HG03103 (cell line): ENCODE data around the gene DKC1.

Experiments
- ATAC-seq: cut with Tn5 transposase; IDR thresholded peaks from one replicate; pipeline ENCODE4 v1.9.1; 2021; ENCODE audit warnings: low read depth; ENCODE audit not compliant: unreplicated experiment

The DKC1 gene

GRCh38 chrX:154784149-154784995 lies 21.7 kb downstream of the DKC1 start:
- ATAC-seq, result no peak

GRCh38 chrX:154785716-154786115 lies 23.1 kb downstream of the DKC1 start:
- ATAC-seq, result no peak

- no peak for ATAC-seq
These were observed 28.8 kb downstream of the DKC1 start for GRCh38 chrX:154791467-154791866.

- no peak for ATAC-seq
These were observed 29.3 kb downstream of the DKC1 start for GRCh38 chrX:154791939-154792338.

- no peak for ATAC-seq
These were observed 30.6 kb downstream of the DKC1 start for GRCh38 chrX:154793084-154793795.

- ATAC-seq, result no peak
These were observed 32.4 kb downstream of the DKC1 start for GRCh38 chrX:154795016-154795415.

GRCh38 chrX:154797006-154797405 lies 34.3 kb downstream of the DKC1 start:
- ATAC-seq, result no peak

- no peak for ATAC-seq
These were observed 37.1 kb downstream of the DKC1 start for GRCh38 chrX:154799556-154800348.

GRCh38 chrX:154800478-154801210 lies 38.0 kb downstream of the DKC1 start:
- ATAC-seq, result no peak

- ATAC-seq, result no peak
These were observed 40.3 kb downstream of the DKC1 start for GRCh38 chrX:154802947-154803346.

- no peak for ATAC-seq
These were observed 41.7 kb downstream of the DKC1 start for GRCh38 chrX:154804261-154804956.

GRCh38 chrX:154804957-154805695 lies 42.5 kb downstream of the DKC1 start, which contains the start of gene MPP1:
Gene MPP1 (minus strand): TSS chrX:154805485. CDS start chrX:154805373, 112 bp downstream.
- peak; percentile 90 for ATAC-seq

GRCh38 chrX:154805696-154806091 lies 43.0 kb downstream of the DKC1 start:
- ATAC-seq, result no peak

GRCh38 chrX:154806837-154807501 lies 44.3 kb downstream of the DKC1 start:
- no peak for ATAC-seq

GRCh38 chrX:154809939-154810665 lies 47.4 kb downstream of the DKC1 start:
- ATAC-seq, result no peak

GRCh38 chrX:154812341-154813101 lies 49.9 kb downstream of the DKC1 start:
- ATAC-seq, result no peak

- no peak for ATAC-seq
These were observed 51.1 kb downstream of the DKC1 start for GRCh38 chrX:154813801-154814200.
